ENCODE results near the gene MCIDAS. TPM values are rescaled to one million over a fixed set of nuclear protein-coding genes. Genes with fewer than 3 reads are reported as not detected.
A peak's percentile ranks its signal among the peaks of the same experiment; 100 is the strongest.

Gene MCIDAS
- total RNA-seq, 6 experiments from 2014 or later = not detected

DNA sequence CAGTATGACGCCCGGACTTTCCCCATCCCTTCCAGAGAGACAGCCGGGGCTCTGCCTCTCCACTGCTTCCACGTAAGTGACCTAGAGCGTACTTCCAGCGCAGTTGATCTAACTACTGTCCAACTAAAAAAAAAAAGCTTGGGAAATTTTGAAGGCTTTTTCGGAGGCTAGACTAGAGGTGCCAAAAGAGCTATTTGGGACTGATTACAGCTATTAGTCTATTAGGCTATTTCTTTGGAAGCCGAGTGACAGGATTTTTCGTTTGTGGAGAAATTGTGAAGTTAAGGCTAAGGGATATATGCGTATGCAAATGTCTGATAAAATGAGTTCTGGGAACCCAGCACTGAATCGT, 4.8 kb upstream of the MCIDAS start:
- H3K36me3 Mint-ChIP-seq (ENCODE audit: low read depth) = no peaks in the 10 kb centered on the region
- H3K4me3 Mint-ChIP-seq = peak overlapping the region; percentile 90
- H3K27me3 Mint-ChIP-seq (ENCODE audit: insufficient read depth) = peaks cover 48% of the 10 kb centered on the region
- no peak overlapping the region for H3K27ac Mint-ChIP-seq
- no peaks in the 10 kb centered on the region; the same call in 1 of the 2 replicates for H3K9me3 Mint-ChIP-seq
- TF ChIP-seq, protein P1, sequence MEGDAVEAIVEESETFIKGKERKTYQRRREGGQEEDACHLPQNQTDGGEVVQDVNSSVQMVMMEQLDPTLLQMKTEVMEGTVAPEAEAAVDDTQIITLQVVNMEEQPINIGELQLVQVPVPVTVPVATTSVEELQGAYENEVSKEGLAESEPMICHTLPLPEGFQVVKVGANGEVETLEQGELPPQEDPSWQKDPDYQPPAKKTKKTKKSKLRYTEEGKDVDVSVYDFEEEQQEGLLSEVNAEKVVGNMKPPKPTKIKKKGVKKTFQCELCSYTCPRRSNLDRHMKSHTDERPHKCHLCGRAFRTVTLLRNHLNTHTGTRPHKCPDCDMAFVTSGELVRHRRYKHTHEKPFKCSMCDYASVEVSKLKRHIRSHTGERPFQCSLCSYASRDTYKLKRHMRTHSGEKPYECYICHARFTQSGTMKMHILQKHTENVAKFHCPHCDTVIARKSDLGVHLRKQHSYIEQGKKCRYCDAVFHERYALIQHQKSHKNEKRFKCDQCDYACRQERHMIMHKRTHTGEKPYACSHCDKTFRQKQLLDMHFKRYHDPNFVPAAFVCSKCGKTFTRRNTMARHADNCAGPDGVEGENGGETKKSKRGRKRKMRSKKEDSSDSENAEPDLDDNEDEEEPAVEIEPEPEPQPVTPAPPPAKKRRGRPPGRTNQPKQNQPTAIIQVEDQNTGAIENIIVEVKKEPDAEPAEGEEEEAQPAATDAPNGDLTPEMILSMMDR (IDR thresholded peaks at IDR 0.05) = no peak
- no peak for DNase-seq
- H3K4me1 Mint-ChIP-seq (ENCODE audit: low read depth) = peaks cover 37% of the 10 kb centered on the region

DNA sequence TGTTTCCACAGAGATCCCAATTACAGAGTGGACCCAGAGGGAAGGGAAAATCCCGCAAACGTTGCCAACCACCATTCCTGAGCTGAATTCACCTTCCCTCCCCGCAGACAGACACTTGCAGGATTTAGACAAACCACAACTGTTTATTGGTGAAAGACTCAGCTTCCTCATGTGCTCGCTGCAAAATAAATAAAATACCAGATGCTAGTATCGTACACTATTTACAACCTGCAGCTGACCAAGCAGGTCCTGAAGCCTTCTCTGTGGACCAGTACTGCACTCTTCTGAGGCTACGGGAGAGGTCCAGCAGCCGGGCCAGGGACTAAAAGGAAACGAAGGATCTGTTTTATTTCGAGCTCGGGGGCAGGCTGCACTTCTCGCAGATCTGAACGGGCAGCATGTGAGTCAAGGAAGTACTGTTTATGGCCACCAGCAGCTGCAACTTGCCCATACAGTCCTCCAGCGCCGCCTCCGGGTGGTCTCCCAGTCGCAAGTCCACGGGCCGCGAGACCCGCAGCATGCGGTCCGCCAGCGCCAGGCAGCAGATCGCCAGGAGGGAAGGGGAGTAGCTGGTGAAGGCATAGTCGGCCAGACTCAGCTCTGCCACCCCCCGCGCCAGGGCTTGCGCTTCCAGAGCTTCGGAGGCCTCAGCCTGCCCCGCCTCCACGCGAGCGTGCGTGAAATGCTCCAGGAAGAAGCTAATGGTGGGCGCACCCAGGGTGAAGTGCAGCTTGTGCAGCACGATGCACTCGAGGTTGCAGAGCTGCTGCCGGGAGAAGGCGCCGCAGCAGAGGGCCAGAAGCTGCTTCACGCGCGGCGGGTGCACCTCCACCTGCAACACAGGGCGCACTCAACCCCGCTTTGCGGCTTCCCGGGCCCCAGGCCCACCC, 4.2 kb upstream of the MCIDAS start:
- peak overlapping the region; percentile 90; the same call in 1 of the 2 replicates for H3K4me3 Mint-ChIP-seq
- TF ChIP-seq, protein P1 (IDR thresholded peaks at IDR 0.05) = no peak
- H3K4me1 Mint-ChIP-seq (ENCODE audit: low read depth) = peaks cover 37% of the 10 kb centered on the region
- DNase-seq = no peak
- peaks cover 50% of the 10 kb centered on the region for H3K27me3 Mint-ChIP-seq (ENCODE audit: insufficient read depth)
- H3K27ac Mint-ChIP-seq = no peak overlapping the region
- no peaks in the 10 kb centered on the region; the same call in 1 of the 2 replicates for H3K9me3 Mint-ChIP-seq
- H3K36me3 Mint-ChIP-seq (ENCODE audit: low read depth) = no peaks in the 10 kb centered on the region

DNA sequence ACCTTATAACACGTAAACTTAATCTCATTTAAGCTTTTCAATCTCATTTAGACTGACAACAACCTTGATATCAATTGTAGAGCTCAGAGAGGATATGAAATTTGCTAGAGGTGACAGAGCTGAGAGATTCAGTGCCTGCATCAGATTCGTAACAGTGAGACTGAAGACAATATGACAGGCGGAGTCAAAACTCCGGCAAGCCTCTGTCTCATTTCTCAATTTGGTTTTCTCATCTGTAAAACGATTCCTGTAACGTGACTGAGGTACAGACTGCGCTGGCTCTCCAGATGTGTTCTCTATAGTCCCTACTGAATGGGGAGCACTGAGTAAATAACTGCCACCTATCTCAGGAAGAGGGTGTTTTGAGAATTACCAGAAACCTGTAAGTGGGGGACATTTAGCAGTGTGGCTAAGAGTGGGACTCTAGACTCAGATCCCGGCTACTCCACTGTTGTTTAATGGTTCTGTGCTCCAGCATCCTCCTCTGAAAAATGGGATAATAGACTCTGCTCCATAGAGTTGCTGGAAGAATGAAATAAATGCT, 3.0 kb upstream of the MCIDAS start:
- Mint-ChIP-seq H3K4me1 (ENCODE audit: low read depth) (peaks cover 37% of the 10 kb centered on the region), H3K27ac (no peak overlapping the region), H3K9me3 (no peaks in the 10 kb centered on the region; the same call in 1 of the 2 replicates), H3K27me3 (ENCODE audit: insufficient read depth) (peaks cover 59% of the 10 kb centered on the region), H3K4me3 (no peak overlapping the region), H3K36me3 (ENCODE audit: low read depth) (no peaks in the 10 kb centered on the region)
- TF ChIP-seq, protein P1 (IDR thresholded peaks at IDR 0.05) = no peak
- no peak for DNase-seq

DNA sequence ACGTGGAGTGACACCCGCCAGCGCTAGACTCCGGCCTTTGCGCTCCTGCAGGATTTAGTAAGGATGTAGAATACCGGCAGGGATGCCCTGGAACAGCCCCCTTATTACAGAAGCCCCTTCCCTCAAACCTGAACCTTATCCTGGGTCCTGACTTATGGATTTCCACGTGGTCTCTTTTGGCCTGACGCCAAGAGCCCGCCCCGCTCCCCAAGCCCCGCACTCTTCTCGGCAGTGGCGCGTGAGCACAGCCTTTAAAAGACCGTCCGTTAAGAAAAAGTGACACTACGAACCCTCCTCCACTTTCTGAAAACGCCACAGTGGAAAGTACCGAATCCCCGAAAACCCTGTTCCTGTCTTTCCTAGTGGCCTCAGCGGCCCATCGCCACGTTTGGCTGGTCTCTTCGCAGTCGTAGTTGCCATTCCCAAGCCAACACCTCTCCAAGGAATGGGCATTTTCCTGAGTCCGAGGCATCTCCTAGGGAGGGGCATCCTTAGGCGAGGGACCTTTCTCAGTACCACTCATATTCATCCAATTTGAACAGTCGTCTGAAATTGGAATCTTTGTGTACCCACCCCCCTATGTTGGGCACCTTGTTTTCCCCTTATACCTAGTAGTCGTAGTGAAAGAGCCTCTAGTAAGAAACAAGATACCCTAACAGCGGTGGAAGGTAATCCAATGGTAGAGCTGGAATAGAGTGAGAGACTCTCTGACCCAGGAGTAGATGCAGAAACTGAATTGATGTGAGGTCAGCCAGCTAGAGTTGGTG, 732 bp upstream of the MCIDAS start:
- H3K27me3 Mint-ChIP-seq (ENCODE audit: insufficient read depth) = peaks cover 78% of the 10 kb centered on the region
- H3K9me3 Mint-ChIP-seq = no peaks in the 10 kb centered on the region; the same call in 1 of the 2 replicates

More for the DNA sequence above, 732 bp upstream of the MCIDAS start:
- TF ChIP-seq, protein P1 (IDR thresholded peaks at IDR 0.05) = no peak
- Mint-ChIP-seq H3K36me3 (ENCODE audit: low read depth) (no peaks in the 10 kb centered on the region; the same call in 1 of the 2 replicates), H3K4me3 (peak overlapping the region; percentile 64), H3K4me1 (ENCODE audit: low read depth) (peaks cover 30% of the 10 kb centered on the region), H3K27ac (no peak overlapping the region)
- DNase-seq = no peak

Data from HFFc6 (cell line).